ENCODE measurements around the gene BLTP1.

Gene BLTP1

GRCh38 chr4:122132891-122133290 lies 19.2 kb upstream of the BLTP1 start:
- H3K27me3 ChIP-seq (ENCODE audit: insufficient read depth, low read length) = peaks cover 28% of the 10 kb centered on the region
- H3K27ac ChIP-seq (ENCODE audit: low read depth, low read length) = no peak overlapping the region
- H3K79me2 ChIP-seq (ENCODE audit: control insufficient read depth, insufficient read depth, low read length, unreplicated experiment) = no peaks in the 10 kb centered on the region
- no peaks in the 10 kb centered on the region for H3K4me1 ChIP-seq (ENCODE audit: control insufficient read depth, insufficient read depth, low read length, unreplicated experiment)
- no peak overlapping the region for H2AFZ ChIP-seq (ENCODE audit: low read length, unreplicated experiment)
- H3K4me3 ChIP-seq (ENCODE audit: low read depth, low read length) = no peak overlapping the region
- no peaks in the 10 kb centered on the region for H3K36me3 ChIP-seq (ENCODE audit: insufficient read depth, low read length)

- peaks cover 32% of the 10 kb centered on the region for H3K27me3 ChIP-seq (ENCODE audit: insufficient read depth, low read length)
- no peaks in the 10 kb centered on the region for H3K36me3 ChIP-seq (ENCODE audit: insufficient read depth, low read length)
- no peaks in the 10 kb centered on the region for H3K4me1 ChIP-seq (ENCODE audit: control insufficient read depth, insufficient read depth, low read length, unreplicated experiment)
- H3K4me3 ChIP-seq (ENCODE audit: low read depth, low read length) = no peak overlapping the region
- H2AFZ ChIP-seq (ENCODE audit: low read length, unreplicated experiment) = no peak overlapping the region
- H3K27ac ChIP-seq (ENCODE audit: low read depth, low read length) = no peak overlapping the region
- no peaks in the 10 kb centered on the region for H3K79me2 ChIP-seq (ENCODE audit: control insufficient read depth, insufficient read depth, low read length, unreplicated experiment)
These were observed 13.0 kb upstream of the BLTP1 start for GRCh38 chr4:122139139-122139538.

- Histone ChIP-seq H3K4me1 (ENCODE audit: control insufficient read depth, insufficient read depth, low read length, unreplicated experiment) (no peaks in the 10 kb centered on the region), H3K36me3 (ENCODE audit: insufficient read depth, low read length) (no peaks in the 10 kb centered on the region), H3K27ac (ENCODE audit: low read depth, low read length) (no peak overlapping the region), H3K79me2 (ENCODE audit: control insufficient read depth, insufficient read depth, low read length, unreplicated experiment) (no peaks in the 10 kb centered on the region), H2AFZ (ENCODE audit: low read length, unreplicated experiment) (no peak overlapping the region), H3K4me3 (ENCODE audit: low read depth, low read length) (no peak overlapping the region), H3K27me3 (ENCODE audit: insufficient read depth, low read length) (peaks cover 30% of the 10 kb centered on the region; the same call in 1 of the 2 replicates)
These were observed 11.3 kb upstream of the BLTP1 start for GRCh38 chr4:122140834-122141233.

- H3K79me2 ChIP-seq (ENCODE audit: control insufficient read depth, insufficient read depth, low read length, unreplicated experiment) = no peaks in the 10 kb centered on the region
- no peak overlapping the region for H2AFZ ChIP-seq (ENCODE audit: low read length, unreplicated experiment)
- H3K27ac ChIP-seq (ENCODE audit: low read depth, low read length) = no peak overlapping the region
- H3K4me3 ChIP-seq (ENCODE audit: low read depth, low read length) = no peak overlapping the region
- peaks cover 25% of the 10 kb centered on the region; the same call in 1 of the 2 replicates for H3K27me3 ChIP-seq (ENCODE audit: insufficient read depth, low read length)
- H3K36me3 ChIP-seq (ENCODE audit: insufficient read depth, low read length) = no peaks in the 10 kb centered on the region
- H3K4me1 ChIP-seq (ENCODE audit: control insufficient read depth, insufficient read depth, low read length, unreplicated experiment) = no peaks in the 10 kb centered on the region
These were observed 9.4 kb upstream of the BLTP1 start for GRCh38 chr4:122142687-122143086.

- Histone ChIP-seq H3K4me3 (ENCODE audit: low read depth, low read length) (no peak overlapping the region), H3K79me2 (ENCODE audit: control insufficient read depth, insufficient read depth, low read length, unreplicated experiment) (no peaks in the 10 kb centered on the region), H3K27ac (ENCODE audit: low read depth, low read length) (no peak overlapping the region), H3K4me1 (ENCODE audit: control insufficient read depth, insufficient read depth, low read length, unreplicated experiment) (peaks cover 11% of the 10 kb centered on the region), H3K27me3 (ENCODE audit: insufficient read depth, low read length) (peaks cover 15% of the 10 kb centered on the region; the same call in 1 of the 2 replicates), H3K36me3 (ENCODE audit: insufficient read depth, low read length) (no peaks in the 10 kb centered on the region), H2AFZ (ENCODE audit: low read length, unreplicated experiment) (no peak overlapping the region)
These were observed 5.5 kb upstream of the BLTP1 start for GRCh38 chr4:122146652-122147051.

GRCh38 chr4:122150931-122151330 lies 1.2 kb upstream of the BLTP1 start:
- H2AFZ ChIP-seq (ENCODE audit: low read length, unreplicated experiment) = peak overlapping the region; percentile 94
- H3K27me3 ChIP-seq (ENCODE audit: insufficient read depth, low read length) = no peaks in the 10 kb centered on the region
- no peak overlapping the region for H3K27ac ChIP-seq (ENCODE audit: low read depth, low read length)
- H3K4me1 ChIP-seq (ENCODE audit: control insufficient read depth, insufficient read depth, low read length, unreplicated experiment) = peaks cover 19% of the 10 kb centered on the region
- peaks cover 13% of the 10 kb centered on the region for H3K79me2 ChIP-seq (ENCODE audit: control insufficient read depth, insufficient read depth, low read length, unreplicated experiment)
- no peaks in the 10 kb centered on the region for H3K36me3 ChIP-seq (ENCODE audit: insufficient read depth, low read length)
- H3K4me3 ChIP-seq (ENCODE audit: low read depth, low read length) = peak overlapping the region; percentile 96; the same call in 1 of the 2 replicates

- Histone ChIP-seq H3K36me3 (ENCODE audit: insufficient read depth, low read length) (peaks cover 5% of the 10 kb centered on the region; the same call in 1 of the 2 replicates), H3K27ac (ENCODE audit: low read depth, low read length) (no peak overlapping the region), H3K27me3 (ENCODE audit: insufficient read depth, low read length) (no peaks in the 10 kb centered on the region), H3K79me2 (ENCODE audit: control insufficient read depth, insufficient read depth, low read length, unreplicated experiment) (peaks cover 17% of the 10 kb centered on the region), H2AFZ (ENCODE audit: low read length, unreplicated experiment) (peak overlapping the region; percentile 94), H3K4me3 (ENCODE audit: low read depth, low read length) (peak overlapping the region; percentile 96), H3K4me1 (ENCODE audit: control insufficient read depth, insufficient read depth, low read length, unreplicated experiment) (peaks cover 19% of the 10 kb centered on the region)
These were observed 638 bp downstream of the BLTP1 start for GRCh38 chr4:122152711-122153226.

GRCh38 chr4:122156819-122157218 lies 4.7 kb downstream of the BLTP1 start:
- Histone ChIP-seq H2AFZ (ENCODE audit: low read length, unreplicated experiment) (no peak overlapping the region), H3K4me3 (ENCODE audit: low read depth, low read length) (no peak overlapping the region), H3K27me3 (ENCODE audit: insufficient read depth, low read length) (no peaks in the 10 kb centered on the region), H3K79me2 (ENCODE audit: control insufficient read depth, insufficient read depth, low read length, unreplicated experiment) (peaks cover 20% of the 10 kb centered on the region), H3K4me1 (ENCODE audit: control insufficient read depth, insufficient read depth, low read length, unreplicated experiment) (peaks cover 7% of the 10 kb centered on the region), H3K36me3 (ENCODE audit: insufficient read depth, low read length) (peaks cover 5% of the 10 kb centered on the region; the same call in 1 of the 2 replicates), H3K27ac (ENCODE audit: low read depth, low read length) (no peak overlapping the region)

GRCh38 chr4:122163301-122163700 lies 11.2 kb downstream of the BLTP1 start:
- Histone ChIP-seq H3K27ac (ENCODE audit: low read depth, low read length) (no peak overlapping the region), H3K4me1 (ENCODE audit: control insufficient read depth, insufficient read depth, low read length, unreplicated experiment) (no peaks in the 10 kb centered on the region), H3K36me3 (ENCODE audit: insufficient read depth, low read length) (no peaks in the 10 kb centered on the region), H3K27me3 (ENCODE audit: insufficient read depth, low read length) (no peaks in the 10 kb centered on the region), H2AFZ (ENCODE audit: low read length, unreplicated experiment) (no peak overlapping the region), H3K79me2 (ENCODE audit: control insufficient read depth, insufficient read depth, low read length, unreplicated experiment) (peaks cover 8% of the 10 kb centered on the region), H3K4me3 (ENCODE audit: low read depth, low read length) (no peak overlapping the region)

- Histone ChIP-seq H3K4me3 (ENCODE audit: low read depth, low read length) (no peak overlapping the region), H3K27ac (ENCODE audit: low read depth, low read length) (no peak overlapping the region), H3K27me3 (ENCODE audit: insufficient read depth, low read length) (no peaks in the 10 kb centered on the region), H3K36me3 (ENCODE audit: insufficient read depth, low read length) (no peaks in the 10 kb centered on the region), H3K4me1 (ENCODE audit: control insufficient read depth, insufficient read depth, low read length, unreplicated experiment) (no peaks in the 10 kb centered on the region), H3K79me2 (ENCODE audit: control insufficient read depth, insufficient read depth, low read length, unreplicated experiment) (peaks cover 8% of the 10 kb centered on the region), H2AFZ (ENCODE audit: low read length, unreplicated experiment) (no peak overlapping the region)
These were observed 11.6 kb downstream of the BLTP1 start for GRCh38 chr4:122163767-122164166.

GRCh38 chr4:122167369-122167768 lies 15.2 kb downstream of the BLTP1 start:
- Histone ChIP-seq H3K27ac (ENCODE audit: low read depth, low read length) (no peak overlapping the region), H2AFZ (ENCODE audit: low read length, unreplicated experiment) (no peak overlapping the region), H3K36me3 (ENCODE audit: insufficient read depth, low read length) (no peaks in the 10 kb centered on the region), H3K4me3 (ENCODE audit: low read depth, low read length) (no peak overlapping the region), H3K4me1 (ENCODE audit: control insufficient read depth, insufficient read depth, low read length, unreplicated experiment) (no peaks in the 10 kb centered on the region), H3K27me3 (ENCODE audit: insufficient read depth, low read length) (no peaks in the 10 kb centered on the region), H3K79me2 (ENCODE audit: control insufficient read depth, insufficient read depth, low read length, unreplicated experiment) (peaks cover 8% of the 10 kb centered on the region)

All from ACC112 (cell line).